A204.1 (cell line): Measurements from ENCODE around the gene NSUN5.
"Not testable (repeated sequence)": the region's sequence is repeated elsewhere in the genome, so short reads cannot be mapped to it uniquely, and the experiment has no call there.

Source experiments
- FAIRE-seq: peaks from 2 replicates; lab custom pipeline; 2012; peaks lifted over from hg19 to GRCh38; lab: Jason Lieb, UNC

NSUN5 gene

DNA sequence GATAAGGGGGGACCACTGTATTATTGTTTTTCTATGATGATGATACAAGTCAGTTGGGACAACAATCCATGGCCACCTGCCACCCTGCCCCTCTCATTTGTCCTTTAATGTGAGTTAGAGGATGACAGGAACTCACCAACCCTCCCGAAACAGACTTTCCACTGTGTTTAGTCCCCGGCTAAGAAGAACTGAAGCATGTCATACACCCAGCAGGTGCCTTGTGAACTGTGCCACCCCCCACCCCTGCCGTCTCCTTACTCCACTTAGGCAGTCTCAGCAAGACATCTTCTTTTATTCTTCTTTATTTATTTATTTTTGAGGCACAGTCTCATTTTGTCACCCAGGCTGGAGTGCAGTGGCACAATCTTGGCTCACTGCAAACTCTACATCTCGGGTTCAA lies 40.8 kb downstream of the NSUN5 start:
- not testable (repeated sequence) for FAIRE-seq

GRCh38 chr7:73266719-73267368 lies 41.8 kb downstream of the NSUN5 start:
- not testable (repeated sequence) for FAIRE-seq

DNA sequence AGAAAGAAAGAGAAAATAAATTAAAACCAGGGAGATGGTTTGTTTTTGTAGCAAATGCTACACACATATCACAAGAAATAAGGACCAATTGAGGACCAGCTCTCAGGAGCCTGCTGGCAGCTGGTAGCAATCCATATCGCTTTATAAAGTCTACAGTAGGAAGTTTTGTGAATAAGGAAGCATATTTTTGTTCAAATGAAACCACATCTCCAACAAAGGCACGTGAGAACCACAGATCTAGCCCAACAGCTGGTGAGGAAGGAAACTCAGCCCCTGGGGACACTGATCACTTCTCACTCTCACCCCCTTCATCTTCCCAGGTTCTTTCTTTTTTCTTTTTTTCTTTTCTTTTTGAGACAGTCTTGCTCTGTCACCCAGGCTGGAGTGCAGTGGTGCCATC lies 46.2 kb downstream of the NSUN5 start:
- not testable (repeated sequence) for FAIRE-seq
